ENCODE data around the gene USP53. TPM values are rescaled to one million over a fixed set of nuclear protein-coding genes. Genes with fewer than 3 reads are reported as not detected.
"Not testable (repeated sequence)": the region's sequence is repeated elsewhere in the genome, so short reads cannot be mapped to it uniquely, and the experiment has no call there.

USP53 gene
- polyA plus RNA-seq, 1 of the 3 experiments (the other 2 are of a cell fraction) = 8.1 TPM

GRCh38 chr4:119244832-119245231 lies 32.3 kb downstream of the USP53 start:
- peaks cover 2 to 7% of the 10 kb centered on the region in 2 experiments; a peak in 3 of 4 replicates for H3K4me1 ChIP-seq (ENCODE audit: control insufficient read depth in 1 of 2, insufficient read depth in 2 of 2, low read depth in 1 of 2, low read length in 1 of 2)
- no peaks in the 10 kb centered on the region for H3K27me3 ChIP-seq (ENCODE audit: insufficient read depth)
- H3K9me2 ChIP-seq = no peaks in the 10 kb centered on the region
- no peaks in the 10 kb centered on the region; the same call in 1 of the 2 replicates for H3K79me2 ChIP-seq (ENCODE audit: insufficient read depth)
- H3K36me3 ChIP-seq (replicated peaks in 1 of 2; ENCODE audit: control insufficient read depth in 1 of 2, insufficient read depth in 2 of 2, low read length in 1 of 2) = peaks cover 12 to 30% of the 10 kb centered on the region in 2 experiments
- H3K4me2 ChIP-seq = no peak overlapping the region
- CTCF ChIA-PET = no interaction called here
- no peak overlapping the region for H3K9ac ChIP-seq
- H3K9me3 ChIP-seq = no peaks in the 10 kb centered on the region
- POLR2A ChIA-PET = no interaction called here
- no peak overlapping the region for H3K27ac ChIP-seq (ENCODE audit: low read depth in 2 of 2, low read length in 1 of 2)
- H2AFZ ChIP-seq (ENCODE audit: low read depth) = no peak overlapping the region
- no peak for DNase-seq
- H3F3A ChIP-seq (replicated peaks; ENCODE audit: insufficient read depth) = no peaks in the 10 kb centered on the region
- no peak for TF ChIP-seq RCOR1 (IDR thresholded peaks at IDR 0.05; ENCODE audit: low read length)
- no peak for TF ChIP-seq REST (IDR thresholded peaks at IDR 0.05; ENCODE audit: low read depth, low read length)
- no peak overlapping the region for H3K4me3 ChIP-seq (ENCODE audit: low read depth in 2 of 2, low read length in 1 of 2)
- H4K20me1 ChIP-seq (ENCODE audit: insufficient read depth) = no peaks in the 10 kb centered on the region

- ChIA-PET POLR2A (no interaction called here), CTCF (interaction anchor here (2.0 kb wide), 1 partner anchor 9 kb away, joined by 4 read pairs; no protein-coding TSS in a partner anchor)
- no peak overlapping the region for H3K9ac ChIP-seq
- WGBS (ENCODE audit: low lambda C conversion rate) = 94% methylated on average over 5 of the region's 5 CpGs
- H3K4me3 ChIP-seq (ENCODE audit: low read depth in 2 of 2, low read length in 1 of 2) = no peak overlapping the region
- H3K9me2 ChIP-seq = no peaks in the 10 kb centered on the region
- H4K20me1 ChIP-seq (ENCODE audit: insufficient read depth) = no peaks in the 10 kb centered on the region
- H2AFZ ChIP-seq (ENCODE audit: low read depth) = no peak overlapping the region
- TF ChIP-seq REST (IDR thresholded peaks at IDR 0.05; ENCODE audit: low read depth, low read length) = no peak
- no peak for TF ChIP-seq CHD2 (IDR thresholded peaks at IDR 0.05; ENCODE audit: low read length, partially characterized antibody)
- no peak for TF ChIP-seq FOXM1 (IDR thresholded peaks at IDR 0.05; ENCODE audit: low read depth)
- no peak for TF ChIP-seq USF2 (IDR thresholded peaks at IDR 0.05; ENCODE audit: borderline replicate concordance, low read depth, low read length)
- no peak for TF ChIP-seq GABPA (IDR thresholded peaks at IDR 0.05; ENCODE audit: low read depth)
- H3F3A ChIP-seq (replicated peaks; ENCODE audit: insufficient read depth) = no peaks in the 10 kb centered on the region
- H3K27ac ChIP-seq (ENCODE audit: low read depth in 2 of 2, low read length in 1 of 2) = no peak overlapping the region
- H3K9me3 ChIP-seq = no peaks in the 10 kb centered on the region
- no peaks in the 10 kb centered on the region; the same call in 1 of the 2 replicates for H3K79me2 ChIP-seq (ENCODE audit: insufficient read depth)
- no peak overlapping the region for H3K4me2 ChIP-seq
- DNase-seq = no peak
- peaks cover 15 to 34% of the 10 kb centered on the region in 2 experiments for H3K36me3 ChIP-seq (replicated peaks in 1 of 2; ENCODE audit: control insufficient read depth in 1 of 2, insufficient read depth in 2 of 2, low read length in 1 of 2)
- no peaks in the 10 kb centered on the region for H3K27me3 ChIP-seq (ENCODE audit: insufficient read depth)
- peaks cover 2 to 7% of the 10 kb centered on the region in 2 experiments; a peak in 3 of 4 replicates for H3K4me1 ChIP-seq (ENCODE audit: control insufficient read depth in 1 of 2, insufficient read depth in 2 of 2, low read depth in 1 of 2, low read length in 1 of 2)
Measured at GRCh38 chr4:119246177-119246733, 33.7 kb downstream of the USP53 start.

- H3K27ac ChIP-seq (ENCODE audit: low read depth in 2 of 2, low read length in 1 of 2); H3K9me3 ChIP-seq; H3K4me2 ChIP-seq; H3K4me3 ChIP-seq (ENCODE audit: low read depth in 2 of 2, low read length in 1 of 2); H3K4me1 ChIP-seq (ENCODE audit: control insufficient read depth in 1 of 2, insufficient read depth in 2 of 2, low read depth in 1 of 2, low read length in 1 of 2); POLR2A ChIA-PET; DNase-seq; H3K9ac ChIP-seq; H4K20me1 ChIP-seq (ENCODE audit: insufficient read depth); H2AFZ ChIP-seq (ENCODE audit: low read depth); H3K9me2 ChIP-seq; H3F3A ChIP-seq (replicated peaks; ENCODE audit: insufficient read depth); H3K27me3 ChIP-seq (ENCODE audit: insufficient read depth); H3K79me2 ChIP-seq (ENCODE audit: insufficient read depth): not testable (repeated sequence)
- WGBS (ENCODE audit: low lambda C conversion rate) = 92% methylated on average over 2 of the region's 2 CpGs
- CTCF ChIA-PET = interaction anchor here (1.3 kb wide), 1 partner anchor 114 kb away, joined by 3 read pairs; no protein-coding TSS in a partner anchor
- H3K36me3 ChIP-seq (replicated peaks in 1 of 2; ENCODE audit: control insufficient read depth in 1 of 2, insufficient read depth in 2 of 2, low read length in 1 of 2) = peaks cover 29 to 35% of the 10 kb centered on the region in 2 experiments
Measured at GRCh38 chr4:119251037-119251436, 38.5 kb downstream of the USP53 start.

- H4K20me1 ChIP-seq (ENCODE audit: insufficient read depth); POLR2A ChIA-PET; DNase-seq; H3K79me2 ChIP-seq (ENCODE audit: insufficient read depth); H3K4me1 ChIP-seq (ENCODE audit: control insufficient read depth in 1 of 2, insufficient read depth in 2 of 2, low read depth in 1 of 2, low read length in 1 of 2); H3K9ac ChIP-seq; H3K9me2 ChIP-seq; H3K27ac ChIP-seq (ENCODE audit: low read depth in 2 of 2, low read length in 1 of 2); H3K4me3 ChIP-seq (ENCODE audit: low read depth in 2 of 2, low read length in 1 of 2); H2AFZ ChIP-seq (ENCODE audit: low read depth); H3K9me3 ChIP-seq; H3K4me2 ChIP-seq; H3F3A ChIP-seq (replicated peaks; ENCODE audit: insufficient read depth); H3K27me3 ChIP-seq (ENCODE audit: insufficient read depth): not testable (repeated sequence)
- CTCF ChIA-PET = interaction anchor here (1.5 kb wide), 1 partner anchor 274 kb away, joined by 3 read pairs; no protein-coding TSS in a partner anchor
- 98% methylated on average over 7 of the region's 10 CpGs for WGBS (ENCODE audit: low lambda C conversion rate)
- H3K36me3 ChIP-seq (replicated peaks in 1 of 2; ENCODE audit: control insufficient read depth in 1 of 2, insufficient read depth in 2 of 2, low read length in 1 of 2) = peaks cover 33 to 47% of the 10 kb centered on the region in 2 experiments
Measured at GRCh38 chr4:119255223-119255622, 42.7 kb downstream of the USP53 start.

All from SK-N-SH (cell line).